CD8-positive, alpha-beta memory T cell (primary cell): ENCODE data around the gene SUSD4. TPM values are rescaled to one million over a fixed set of nuclear protein-coding genes. Genes with fewer than 3 reads are reported as not detected.

ENCODE experiments used
- CTCF ChIA-PET: fragments of 350-600 bp; sonication (Branson Sonifier 250); formaldehyde crosslinking; loops from one replicate; lab custom pipeline; 2021; ENCODE audit warnings: antibody characterized with exemption; lab: Charles Lee
- POLR2A ChIA-PET: fragments of 350-600 bp; sonication (Branson Sonifier 250); formaldehyde crosslinking; loops from one replicate; lab custom pipeline; 2021; ENCODE audit warnings: antibody characterized with exemption; lab: Charles Lee
- DNase-seq, 5 donors: peaks; one replicate each; pipeline versions ENCODE4 v3.0.0 to v3.0.0-alpha.2; 2020 to 2022; ENCODE audit warnings: mixed read lengths in 1 of 5
- H3K27ac ChIP-seq: one replicate; pipeline ENCODE4 v1.7.0; 2013; ENCODE audit warnings: low read depth, mild to moderate bottlenecking, low read length, moderate library complexity
- H3K27me3 ChIP-seq: 2 replicates; pipeline ENCODE4 v1.7.0; 2013; ENCODE audit warnings: low read length, mild to moderate bottlenecking; ENCODE audit not compliant: insufficient read depth, poor library complexity, severe bottlenecking
- H3K36me3 ChIP-seq: 2 replicates; pipeline ENCODE4 v1.7.0; 2013; ENCODE audit warnings: mild to moderate bottlenecking, low read length, moderate library complexity; ENCODE audit not compliant: insufficient read depth
- H3K4me1 ChIP-seq: 2 replicates; pipeline ENCODE4 v1.7.0; 2013; ENCODE audit warnings: mild to moderate bottlenecking, low read length, moderate library complexity; ENCODE audit not compliant: insufficient read depth
- H3K4me3 ChIP-seq: 2 replicates; pipeline ENCODE4 v1.7.0; 2013; ENCODE audit warnings: mild to moderate bottlenecking, low read length
- H3K9me3 ChIP-seq: 2 replicates; pipeline ENCODE4 v1.7.0; 2013; ENCODE audit warnings: mild to moderate bottlenecking, low read length
- H3K27ac Mint-ChIP-seq, 8 donors: one replicate each; pipeline ENCODE4 v1.8.0; 2020 to 2021; ENCODE audit warnings: mixed read lengths in 8 of 8, mild to moderate bottlenecking in 6 of 8, inconsistent platforms in 3 of 8, moderate library complexity in 3 of 8
- H3K27me3 Mint-ChIP-seq, 2 donors: one replicate each; pipeline ENCODE4 v1.8.0; 2020 to 2021; ENCODE audit warnings: mixed read lengths in 2 of 2, mild to moderate bottlenecking in 1 of 2, moderate library complexity in 1 of 2
- H3K36me3 Mint-ChIP-seq, 3 donors: one replicate each; pipeline ENCODE4 v1.8.0; 2020 to 2021; ENCODE audit warnings: mixed read lengths in 3 of 3, inconsistent platforms in 1 of 3, mild to moderate bottlenecking in 1 of 3
- H3K4me1 Mint-ChIP-seq, 3 donors: one replicate each; pipeline ENCODE4 v1.8.0; 2020 to 2021; ENCODE audit warnings: mixed read lengths in 3 of 3, inconsistent platforms in 1 of 3, mild to moderate bottlenecking in 1 of 3
- H3K4me3 Mint-ChIP-seq, 7 donors: one replicate each; pipeline ENCODE4 v1.8.0; 2020 to 2021; ENCODE audit warnings: mixed read lengths in 7 of 7, mild to moderate bottlenecking in 6 of 7, moderate library complexity in 4 of 7, inconsistent platforms in 2 of 7
- H3K9me3 Mint-ChIP-seq, 5 donors: one replicate each; pipeline ENCODE4 v1.8.0; 2020 to 2022; ENCODE audit warnings: mixed read lengths in 5 of 5, mild to moderate bottlenecking in 3 of 5, moderate library complexity in 2 of 5, inconsistent platforms in 1 of 5
- polyA plus RNA-seq: library from polyadenylated mRNA; unstranded; fragments of 300-500 nt; fragmentation: Illumina TruSeq; gene quantifications from one replicate; pipeline ENCODE4 v1.2.3, GENCODE V29; 2021
- total RNA-seq, 2 experiments: library from RNA; stranded (reverse); gene quantifications; one replicate each; pipeline ENCODE4 v1.2.3, GENCODE V29; 2021

Gene SUSD4
- total and polyA plus RNA-seq, 3 experiments from 2014 or later, result 0.16 to 4.2 (median 0.18) TPM

- no peaks in the 10 kb centered on the region for H3K36me3 Mint-ChIP-seq
- H3K9me3 ChIP-seq, result no peaks in the 10 kb centered on the region
- DNase-seq, result no peak
These were observed 31.0 kb downstream of the SUSD4 start for GRCh38 chr1:223332997-223333396.

GRCh38 chr1:223331929-223332328 lies 32.0 kb downstream of the SUSD4 start:
- Histone ChIP-seq H3K9me3 (no peaks in the 10 kb centered on the region), H3K27ac (no peak overlapping the region), H3K27me3 (no peaks in the 10 kb centered on the region), H3K4me3 (no peak overlapping the region), H3K36me3 (no peaks in the 10 kb centered on the region), H3K4me1 (peaks cover 10% of the 10 kb centered on the region)
- POLR2A ChIA-PET, result no interaction called here
- Mint-ChIP-seq H3K4me3 (no peak overlapping the region), H3K9me3 (no peaks in the 10 kb centered on the region), H3K27me3 (peaks cover 9 to 14% of the 10 kb centered on the region in 2 donors), H3K27ac (no peak overlapping the region), H3K4me1 (peaks cover 0 to 5% (median 0%) of the 10 kb centered on the region in 3 donors), H3K36me3 (no peaks in the 10 kb centered on the region)
- CTCF ChIA-PET, result no interaction called here
- DNase-seq, result no peak

More at GRCh38 chr1:223332997-223333396, 31.0 kb downstream of the SUSD4 start:
- peaks cover 10% of the 10 kb centered on the region for H3K4me1 ChIP-seq
- H3K27me3 ChIP-seq, result no peaks in the 10 kb centered on the region
- peaks cover 0 to 5% (median 0%) of the 10 kb centered on the region in 3 donors for H3K4me1 Mint-ChIP-seq
- H3K27me3 Mint-ChIP-seq, result peaks cover 9 to 14% of the 10 kb centered on the region in 2 donors
- H3K4me3 Mint-ChIP-seq, result no peak overlapping the region
- POLR2A ChIA-PET, result no interaction called here
- H3K36me3 ChIP-seq, result no peaks in the 10 kb centered on the region
- H3K4me3 ChIP-seq, result no peak overlapping the region
- CTCF ChIA-PET, result no interaction called here
- H3K27ac Mint-ChIP-seq, result no peak overlapping the region
- H3K9me3 Mint-ChIP-seq, result no peaks in the 10 kb centered on the region
- H3K27ac ChIP-seq, result no peak overlapping the region

DNA sequence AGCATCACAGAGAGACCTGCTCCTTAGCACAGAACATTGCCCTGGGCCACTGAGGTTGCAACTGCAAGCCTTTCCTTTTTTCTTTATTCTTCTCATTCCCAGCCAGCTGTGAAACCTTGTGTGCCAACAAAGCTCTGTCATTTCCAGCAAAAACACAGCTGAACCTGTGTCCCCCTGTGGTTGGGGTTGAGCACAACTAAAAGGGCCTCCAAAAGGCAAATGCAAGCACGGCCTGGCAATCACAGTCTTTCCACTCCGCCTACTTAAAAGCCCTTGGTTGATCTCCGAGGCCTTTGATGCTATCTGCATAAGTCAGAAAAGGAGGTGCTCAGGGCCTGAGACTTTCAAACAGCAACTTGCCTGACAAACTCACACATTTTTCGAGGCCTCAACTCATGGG lies 32.7 kb downstream of the SUSD4 start:
- H3K27me3 ChIP-seq, result no peaks in the 10 kb centered on the region
- Mint-ChIP-seq H3K27ac (peak overlapping the region in 1 of 8 donors; percentile 51), H3K4me1 (peaks cover 0 to 5% (median 0%) of the 10 kb centered on the region in 3 donors), H3K9me3 (no peaks in the 10 kb centered on the region), H3K4me3 (no peak overlapping the region), H3K27me3 (peaks cover 9 to 10% of the 10 kb centered on the region in 2 donors), H3K36me3 (peaks cover 0 to under 1% (median 0%) of the 10 kb centered on the region in 3 donors)
- H3K36me3 ChIP-seq, result no peaks in the 10 kb centered on the region
- no peaks in the 10 kb centered on the region for H3K9me3 ChIP-seq
- H3K4me1 ChIP-seq, result peaks cover 10% of the 10 kb centered on the region
- DNase-seq, result peak in 1 of 5 donors; percentile 10
- POLR2A ChIA-PET, result no interaction called here
- H3K4me3 ChIP-seq, result no peak overlapping the region
- CTCF ChIA-PET, result no interaction called here
- no peak overlapping the region for H3K27ac ChIP-seq

DNA sequence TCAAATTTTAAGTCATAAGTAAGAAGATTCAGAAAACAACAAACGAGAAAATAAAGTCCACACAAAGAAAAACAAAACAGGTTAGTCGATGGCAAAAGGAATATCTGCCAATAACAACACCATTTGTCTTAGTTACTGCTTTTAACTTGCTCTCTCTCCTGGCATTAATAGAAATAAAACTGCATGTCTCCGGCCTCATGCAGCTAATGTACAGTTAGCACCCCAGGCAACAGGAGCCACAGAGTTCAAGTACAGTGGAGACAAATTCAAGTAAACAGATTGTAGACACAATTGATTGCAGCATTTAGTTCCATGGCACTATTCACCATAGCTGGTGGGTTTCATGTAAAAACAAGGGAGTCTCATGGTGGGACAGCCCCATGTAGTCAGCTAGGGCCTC lies 33.5 kb downstream of the SUSD4 start:
- H3K27me3 Mint-ChIP-seq, result peaks cover 9 to 10% of the 10 kb centered on the region in 2 donors
- Histone ChIP-seq H3K4me3 (no peak overlapping the region), H3K9me3 (no peaks in the 10 kb centered on the region), H3K27me3 (no peaks in the 10 kb centered on the region), H3K4me1 (peaks cover 10% of the 10 kb centered on the region), H3K27ac (no peak overlapping the region), H3K36me3 (no peaks in the 10 kb centered on the region)
- no peaks in the 10 kb centered on the region for H3K9me3 Mint-ChIP-seq
- H3K27ac Mint-ChIP-seq, result peak overlapping the region in 2 of 8 donors; percentile 2 to 6
- DNase-seq, result no peak
- CTCF ChIA-PET, result no interaction called here
- H3K4me1 Mint-ChIP-seq, result peaks cover 0 to 5% (median 0%) of the 10 kb centered on the region in 3 donors
- peaks cover 0 to 4% (median 0%) of the 10 kb centered on the region in 3 donors for H3K36me3 Mint-ChIP-seq
- H3K4me3 Mint-ChIP-seq, result no peak overlapping the region
- POLR2A ChIA-PET, result no interaction called here

GRCh38 chr1:223329664-223330415 lies 34.1 kb downstream of the SUSD4 start:
- POLR2A ChIA-PET, result no interaction called here
- Histone ChIP-seq H3K9me3 (no peaks in the 10 kb centered on the region), H3K4me3 (no peak overlapping the region), H3K36me3 (no peaks in the 10 kb centered on the region), H3K27ac (no peak overlapping the region), H3K4me1 (peaks cover 10% of the 10 kb centered on the region), H3K27me3 (no peaks in the 10 kb centered on the region)
- Mint-ChIP-seq H3K36me3 (peaks cover 0 to 4% (median 0%) of the 10 kb centered on the region in 3 donors), H3K4me3 (no peak overlapping the region), H3K9me3 (no peaks in the 10 kb centered on the region), H3K27ac (no peak overlapping the region), H3K4me1 (peaks cover 0 to 5% (median 0%) of the 10 kb centered on the region in 3 donors), H3K27me3 (peaks cover 7 to 13% of the 10 kb centered on the region in 2 donors)
- no peak for DNase-seq
- CTCF ChIA-PET, result no interaction called here

- no peak for DNase-seq
- H3K27ac ChIP-seq, result no peak overlapping the region
- Mint-ChIP-seq H3K9me3 (no peaks in the 10 kb centered on the region), H3K27ac (peak overlapping the region in 1 of 8 donors; percentile 8), H3K36me3 (peaks cover 0 to 4% (median 0%) of the 10 kb centered on the region in 3 donors), H3K4me1 (peaks cover 0 to 6% (median 1%) of the 10 kb centered on the region in 3 donors), H3K27me3 (peaks cover 7 to 13% of the 10 kb centered on the region in 2 donors), H3K4me3 (no peak overlapping the region)
- ChIA-PET POLR2A (no interaction called here), CTCF (no interaction called here)
- no peaks in the 10 kb centered on the region for H3K36me3 ChIP-seq
- no peaks in the 10 kb centered on the region for H3K9me3 ChIP-seq
- no peaks in the 10 kb centered on the region for H3K27me3 ChIP-seq
- peaks cover 15% of the 10 kb centered on the region for H3K4me1 ChIP-seq
- H3K4me3 ChIP-seq, result no peak overlapping the region
These were observed 34.7 kb downstream of the SUSD4 start for GRCh38 chr1:223329252-223329651.

DNA sequence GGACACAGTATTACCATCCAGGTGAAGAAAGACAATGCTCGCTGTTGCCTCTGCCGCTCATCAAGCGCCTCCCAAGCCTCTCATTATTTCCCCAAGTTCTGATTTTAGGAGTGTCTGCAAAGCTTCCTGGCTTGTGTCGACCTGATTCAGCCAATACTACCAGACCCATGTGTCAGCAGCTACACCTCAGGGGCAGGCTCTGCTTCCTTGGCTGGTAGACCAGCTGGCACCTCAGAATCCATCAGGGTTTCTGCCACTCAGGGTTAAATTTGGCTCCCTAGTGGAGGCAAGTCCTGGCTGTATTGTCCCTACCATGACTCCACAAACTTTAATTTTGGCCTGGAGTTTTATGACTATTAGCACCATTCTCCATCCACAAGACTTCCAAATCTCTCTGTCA lies 35.4 kb downstream of the SUSD4 start:
- Mint-ChIP-seq H3K9me3 (no peaks in the 10 kb centered on the region), H3K4me3 (no peak overlapping the region), H3K36me3 (peaks cover 0 to 4% (median 0%) of the 10 kb centered on the region in 3 donors), H3K27ac (no peak overlapping the region), H3K27me3 (peaks cover 5 to 13% of the 10 kb centered on the region in 2 donors), H3K4me1 (peaks cover 4 to 13% (median 7%) of the 10 kb centered on the region in 3 donors)
- Histone ChIP-seq H3K4me1 (peaks cover 20% of the 10 kb centered on the region), H3K9me3 (no peaks in the 10 kb centered on the region), H3K27ac (no peak overlapping the region), H3K36me3 (no peaks in the 10 kb centered on the region), H3K4me3 (no peak overlapping the region), H3K27me3 (no peaks in the 10 kb centered on the region)
- no peak for DNase-seq
- POLR2A ChIA-PET, result no interaction called here
- CTCF ChIA-PET, result no interaction called here

- Histone ChIP-seq H3K36me3 (no peaks in the 10 kb centered on the region), H3K4me3 (no peak overlapping the region), H3K27me3 (no peaks in the 10 kb centered on the region), H3K9me3 (no peaks in the 10 kb centered on the region), H3K4me1 (peaks cover 27% of the 10 kb centered on the region), H3K27ac (no peak overlapping the region)
- CTCF ChIA-PET, result no interaction called here
- H3K27ac Mint-ChIP-seq, result no peak overlapping the region
- H3K4me3 Mint-ChIP-seq, result no peak overlapping the region
- H3K4me1 Mint-ChIP-seq, result peaks cover 8 to 22% (median 13%) of the 10 kb centered on the region in 3 donors
- H3K27me3 Mint-ChIP-seq, result peaks cover 5 to 22% of the 10 kb centered on the region in 2 donors
- no peaks in the 10 kb centered on the region for H3K9me3 Mint-ChIP-seq
- no peak for DNase-seq
- POLR2A ChIA-PET, result no interaction called here
- H3K36me3 Mint-ChIP-seq, result peaks cover 0 to 4% (median 0%) of the 10 kb centered on the region in 3 donors
These were observed 37.2 kb downstream of the SUSD4 start for GRCh38 chr1:223326776-223327175.
